ENCODE results near the gene MED4.
"Not testable (repeated sequence)": the region's sequence is repeated elsewhere in the genome, so short reads cannot be mapped to it uniquely, and the experiment has no call there.

MED4 gene

DNA sequence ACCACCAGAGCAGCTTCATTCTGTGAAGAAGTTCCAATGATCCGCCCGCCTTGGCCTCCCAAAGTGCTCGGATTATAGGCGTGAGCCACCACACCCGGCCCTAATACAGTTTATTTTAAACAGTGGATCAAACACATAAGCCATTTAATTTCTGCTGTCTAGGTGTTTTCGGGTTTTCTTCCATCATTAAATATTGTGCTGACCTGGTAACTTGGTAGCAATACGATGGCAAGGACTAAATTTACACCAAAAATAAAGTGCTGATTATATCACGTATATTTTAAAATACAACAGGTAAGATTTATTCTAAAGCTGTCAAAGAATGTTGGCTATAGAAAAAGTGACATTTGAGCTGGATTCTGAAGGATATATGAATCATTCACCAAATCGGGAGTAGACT lies 1.3 kb downstream of the MED4 start:
- no peak for DNase-seq

DNA sequence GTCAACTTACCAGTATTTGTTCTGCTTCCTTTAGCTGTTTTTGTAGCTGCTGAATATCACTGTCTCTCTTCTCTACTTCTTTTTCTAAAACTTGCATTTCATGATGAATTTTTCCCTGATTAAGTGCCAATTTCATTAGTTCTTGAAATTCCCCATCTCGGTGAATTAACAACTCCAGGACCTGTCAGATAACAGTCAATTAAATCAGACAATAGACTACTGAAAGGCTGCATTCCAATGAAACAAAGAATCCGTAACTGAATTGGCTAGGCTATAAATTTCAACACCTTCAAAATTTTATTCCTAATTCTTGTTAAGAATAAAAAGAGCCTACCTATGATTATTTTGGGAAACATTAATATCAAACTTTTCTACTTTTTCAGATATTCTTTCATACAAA lies 8.6 kb downstream of the MED4 start:
- DNase-seq = no peak

- no peak for DNase-seq
Measured at GRCh38 chr13:48081739-48082138, 13.2 kb downstream of the MED4 start.

- DNase-seq = peak; percentile 36
Measured at GRCh38 chr13:48078251-48078656, 16.6 kb downstream of the MED4 start.

- no peak for DNase-seq
Measured at GRCh38 chr13:48074006-48074405, 20.9 kb downstream of the MED4 start.

DNA sequence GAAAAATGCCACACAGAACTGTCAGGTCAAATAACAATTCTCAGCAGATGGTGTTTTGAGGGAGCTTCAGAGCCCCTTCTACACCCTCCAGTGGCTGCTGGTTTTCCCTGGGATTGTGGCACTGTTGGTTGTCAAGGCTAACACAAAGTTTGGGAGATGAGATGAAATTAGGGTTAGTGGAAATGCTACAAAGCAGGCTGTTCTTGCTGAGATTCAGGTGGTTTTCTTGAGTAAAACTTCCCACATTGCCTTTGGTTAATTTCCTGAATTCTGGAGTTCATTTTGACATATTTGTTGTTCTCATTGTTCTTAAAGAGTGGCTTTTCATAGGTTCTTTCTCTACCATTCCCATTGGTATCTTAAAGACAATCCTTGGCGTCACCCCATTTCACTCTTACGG lies 22.1 kb downstream of the MED4 start:
- DNase-seq = no peak

GRCh38 chr13:48072304-48072703 lies 22.6 kb downstream of the MED4 start:
- no peak for DNase-seq

DNA sequence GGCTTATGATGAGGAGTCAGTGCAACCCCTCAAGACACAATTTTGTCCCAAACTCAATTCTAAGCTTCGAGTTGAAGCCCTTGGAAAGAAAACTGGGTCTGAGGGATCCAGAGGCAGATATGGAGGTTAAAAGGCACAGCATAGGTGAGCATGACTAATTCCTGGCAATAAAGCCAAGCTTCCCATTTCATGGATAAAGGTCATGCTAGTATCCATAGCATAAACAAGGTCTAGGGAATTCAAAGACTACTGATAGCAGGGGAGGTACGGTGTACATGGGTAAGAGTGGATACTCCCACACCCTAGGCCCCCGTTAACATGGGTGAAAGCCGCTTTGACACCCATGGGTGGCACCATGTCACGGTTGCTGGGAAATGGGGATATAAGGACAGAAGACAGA lies 24.0 kb downstream of the MED4 start:
- no peak for DNase-seq

GRCh38 chr13:48069573-48069972 lies 25.3 kb downstream of the MED4 start:
- DNase-seq = no peak

DNA sequence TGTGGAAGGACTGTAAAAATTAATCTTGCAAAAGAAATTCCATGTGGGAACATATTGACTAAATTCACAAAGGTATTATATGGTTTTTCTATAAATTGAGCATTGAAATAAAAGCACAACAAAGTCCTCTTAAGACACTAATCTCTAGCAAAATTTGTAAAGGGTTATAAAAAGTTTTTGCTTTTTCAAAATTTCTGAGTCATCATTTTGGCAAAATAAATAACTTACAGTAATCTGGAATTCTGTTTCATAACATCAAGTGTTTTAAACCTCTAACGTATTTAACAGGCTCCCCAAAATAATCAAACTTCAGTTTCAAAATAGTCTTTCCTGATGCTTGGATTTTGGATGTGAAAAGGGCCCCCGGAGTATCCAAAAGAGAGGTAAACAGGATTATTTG lies 26.0 kb downstream of the MED4 start:
- no peak for DNase-seq

- no peak for DNase-seq
Measured at GRCh38 chr13:48068036-48068435, 26.9 kb downstream of the MED4 start.

GRCh38 chr13:48066310-48066989 lies 28.5 kb downstream of the MED4 start:
- peak; percentile 10 for DNase-seq

- DNase-seq = not testable (repeated sequence)
Measured at GRCh38 chr13:48059951-48060350, 35.0 kb downstream of the MED4 start.

GRCh38 chr13:48058536-48058935 lies 36.4 kb downstream of the MED4 start:
- DNase-seq = not testable (repeated sequence)

DNA sequence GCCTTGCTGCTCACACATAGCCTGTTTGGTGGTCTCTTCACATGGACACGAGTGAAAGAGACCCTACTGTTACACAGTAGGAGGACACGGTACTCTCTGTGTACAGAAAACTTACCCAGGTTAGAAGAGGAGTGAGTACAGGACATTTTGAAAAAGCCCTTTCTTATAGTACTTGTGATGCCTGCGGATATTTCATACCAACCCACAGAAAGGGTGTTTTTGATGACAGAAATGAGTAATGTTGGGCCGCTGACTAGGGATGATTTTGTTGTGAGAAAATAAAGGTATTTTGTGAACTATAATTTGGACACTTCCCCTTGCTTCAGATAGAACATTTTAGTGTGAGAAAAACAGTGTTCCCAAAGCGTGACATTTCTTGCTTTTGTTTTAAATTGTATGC lies 39.2 kb downstream of the MED4 start:
- DNase-seq = no peak

- no peak for DNase-seq
Measured at GRCh38 chr13:48054601-48055000, 40.3 kb downstream of the MED4 start.

DNA sequence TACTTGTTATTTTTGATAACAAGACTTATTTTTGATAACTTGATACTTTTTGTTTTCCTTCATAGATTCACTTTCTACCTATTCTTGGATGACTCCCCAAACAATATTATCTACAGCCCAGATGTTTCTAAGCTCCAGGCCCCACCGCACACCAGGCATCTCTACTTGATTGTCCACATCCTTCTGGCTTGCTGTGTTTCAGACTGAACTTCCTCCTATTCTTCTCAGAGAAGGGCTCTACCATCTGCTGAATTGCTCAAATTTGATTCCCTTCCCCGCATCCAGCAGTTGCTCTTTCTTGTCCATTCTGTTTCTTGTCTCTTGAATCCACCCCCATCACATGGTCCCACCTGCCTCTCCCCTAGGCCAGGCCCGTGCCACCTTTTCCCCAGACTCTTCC lies 44.4 kb downstream of the MED4 start:
- DNase-seq = no peak

DNA sequence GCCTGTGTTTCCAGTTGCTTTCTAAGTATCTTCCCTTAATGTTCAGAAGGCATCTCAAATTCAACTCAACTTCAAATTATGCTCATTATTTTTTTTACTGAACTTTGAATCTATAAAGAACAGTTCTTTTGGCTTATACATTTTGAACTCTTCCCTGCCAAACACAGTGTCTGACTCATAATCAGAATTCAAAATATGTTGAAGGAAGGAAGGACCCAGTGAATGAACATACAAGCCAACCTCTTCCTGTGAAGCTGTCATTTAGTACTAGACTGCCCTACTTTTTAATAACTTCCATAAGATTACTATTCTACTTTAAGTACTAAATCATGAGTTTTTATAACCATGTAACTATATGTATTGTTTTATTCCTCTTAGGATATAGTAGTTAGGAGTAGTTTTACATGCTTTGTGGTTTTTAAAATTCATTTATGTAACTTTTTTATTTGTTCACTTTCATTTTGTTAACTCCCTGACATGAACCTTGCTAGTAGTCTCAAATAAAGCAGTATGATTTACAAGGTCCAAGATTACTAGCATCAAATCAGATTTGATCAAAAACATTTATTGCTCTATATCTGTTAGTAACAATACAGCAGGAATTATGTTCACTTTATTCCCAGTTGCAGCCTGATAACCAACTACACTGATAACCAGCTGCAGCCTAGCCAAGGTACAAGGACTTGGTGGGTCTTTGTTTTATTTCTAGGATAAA lies 51.0 kb downstream of the MED4 start:
- DNase-seq = no peak

DNA sequence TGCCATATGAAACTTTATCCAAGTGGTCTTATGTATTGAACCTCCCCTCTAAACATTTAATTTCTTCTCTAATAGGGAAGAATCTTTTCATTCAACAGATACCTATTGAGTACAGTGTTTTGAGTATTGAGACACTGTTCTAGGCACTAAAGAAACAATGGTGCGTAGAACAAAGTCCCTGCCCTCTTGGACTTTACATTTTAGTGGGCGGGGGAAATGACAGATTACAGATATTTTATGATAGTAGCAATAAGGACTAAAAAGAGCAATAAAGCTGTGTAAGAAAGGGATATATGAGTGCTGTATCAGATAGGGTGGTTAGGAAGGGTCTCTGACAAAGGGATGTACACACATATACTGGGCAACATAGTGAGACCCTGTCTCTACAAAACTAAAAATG lies 52.0 kb downstream of the MED4 start:
- no peak for DNase-seq

- no peak for DNase-seq
Measured at GRCh38 chr13:48040896-48041295, 54.0 kb downstream of the MED4 start.

DNA sequence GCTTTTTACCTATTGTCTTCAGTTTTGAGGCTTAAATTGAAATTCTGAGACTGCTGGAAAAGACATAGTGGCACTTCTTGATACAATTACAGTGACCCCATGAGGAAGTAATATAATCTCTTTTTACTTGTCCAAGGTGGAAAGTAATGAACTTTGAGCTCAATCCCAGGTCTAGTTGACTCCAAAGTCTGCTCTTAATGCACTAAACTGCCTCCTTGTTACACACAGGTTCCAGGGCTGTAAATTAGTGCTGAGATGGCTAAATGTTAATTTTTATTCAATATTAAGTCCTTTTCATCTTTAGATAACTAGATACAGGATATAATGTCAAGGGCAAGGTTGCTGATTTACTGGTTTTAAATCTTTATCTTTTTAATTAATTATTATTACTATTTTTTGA lies 54.9 kb downstream of the MED4 start:
- DNase-seq = no peak

- peak; percentile 6 for DNase-seq
Measured at GRCh38 chr13:48038761-48039160, 56.1 kb downstream of the MED4 start.

- peak; percentile 97 for DNase-seq
Measured at GRCh38 chr13:48037346-48038173, 57.3 kb downstream of the MED4 start, which contains the start of gene NUDT15. NUDT15 (plus strand) TSS chr13:48037726; CDS start chr13:48037747, 21 bp downstream.

- no peak for DNase-seq
Measured at GRCh38 chr13:48029859-48030258, 65.0 kb downstream of the MED4 start.

All from CD4-positive, alpha-beta T cell treated with Interleukin-12 subunit alpha and Interleukin-12 subunit beta, for 1 hour (primary cell).